Measurements from ENCODE around the gene DPPA5.

DNA sequence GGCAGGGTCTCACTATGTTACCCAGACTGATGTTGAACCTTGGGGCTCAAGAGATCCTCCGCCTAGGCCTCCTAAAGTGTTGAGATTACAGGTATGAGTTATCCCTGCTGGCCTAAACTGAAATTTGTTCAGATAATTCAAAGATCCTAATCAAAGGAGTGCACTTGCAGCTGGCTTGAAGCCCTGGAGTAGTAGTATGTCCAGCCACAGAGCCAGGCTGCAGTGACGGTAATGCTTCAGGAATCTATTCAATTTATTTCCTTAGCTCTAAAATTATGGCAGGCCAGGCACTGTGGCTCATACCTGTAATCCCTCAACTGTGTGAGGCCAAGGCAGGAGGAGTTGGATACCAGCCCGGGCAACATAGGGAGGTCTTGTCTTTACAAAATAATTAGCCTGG lies 39.2 kb upstream of the DPPA5 start:
- TF ChIP-seq, protein P1, sequence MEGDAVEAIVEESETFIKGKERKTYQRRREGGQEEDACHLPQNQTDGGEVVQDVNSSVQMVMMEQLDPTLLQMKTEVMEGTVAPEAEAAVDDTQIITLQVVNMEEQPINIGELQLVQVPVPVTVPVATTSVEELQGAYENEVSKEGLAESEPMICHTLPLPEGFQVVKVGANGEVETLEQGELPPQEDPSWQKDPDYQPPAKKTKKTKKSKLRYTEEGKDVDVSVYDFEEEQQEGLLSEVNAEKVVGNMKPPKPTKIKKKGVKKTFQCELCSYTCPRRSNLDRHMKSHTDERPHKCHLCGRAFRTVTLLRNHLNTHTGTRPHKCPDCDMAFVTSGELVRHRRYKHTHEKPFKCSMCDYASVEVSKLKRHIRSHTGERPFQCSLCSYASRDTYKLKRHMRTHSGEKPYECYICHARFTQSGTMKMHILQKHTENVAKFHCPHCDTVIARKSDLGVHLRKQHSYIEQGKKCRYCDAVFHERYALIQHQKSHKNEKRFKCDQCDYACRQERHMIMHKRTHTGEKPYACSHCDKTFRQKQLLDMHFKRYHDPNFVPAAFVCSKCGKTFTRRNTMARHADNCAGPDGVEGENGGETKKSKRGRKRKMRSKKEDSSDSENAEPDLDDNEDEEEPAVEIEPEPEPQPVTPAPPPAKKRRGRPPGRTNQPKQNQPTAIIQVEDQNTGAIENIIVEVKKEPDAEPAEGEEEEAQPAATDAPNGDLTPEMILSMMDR (IDR thresholded peaks at IDR 0.05) = no peak
- no peak for TF ChIP-seq EP300 (IDR thresholded peaks at IDR 0.05)
- no peak for TF ChIP-seq POLR2A (IDR thresholded peaks at IDR 0.05)

All from suprapubic skin (tissue), 3 donors.